HepG2 (cell line): ENCODE data around the gene DDX17.

ENCODE experiments used
- FOXM1 ChIP-seq: sonication (generic); formaldehyde crosslinking; IDR thresholded peaks from 2 replicates; pipeline ENCODE4 v1.5.0; 2020; ENCODE audit warnings: missing genetic modification reagents
- POLR2A ChIP-seq, 2 experiments: IDR thresholded peaks; 2 replicates each; pipeline ENCODE4 v1.6.1; 2011; ENCODE audit warnings: low read depth in 2 of 2, low read length in 2 of 2, mild to moderate bottlenecking in 1 of 2, moderate library complexity in 1 of 2; ENCODE audit not compliant: insufficient read depth in 1 of 2
- RAD21 ChIP-seq: fragments of 450-650 bp; formaldehyde crosslinking; IDR thresholded peaks from 2 replicates; pipeline ENCODE4 v1.5.0; 2020; ENCODE audit warnings: mild to moderate bottlenecking
- ZBTB21 ChIP-seq: sonication (generic); formaldehyde crosslinking; IDR thresholded peaks from 2 replicates; pipeline ENCODE4 v1.4.0; 2020; ENCODE audit warnings: missing genetic modification reagents
- TF ChIP-seq, protein P1 (sequence below): sonication (generic); formaldehyde crosslinking; IDR thresholded peaks from 2 replicates; pipeline ENCODE4 v1.4.0; 2020; ENCODE audit warnings: missing genetic modification reagents
- TF ChIP-seq, protein P2 (sequence below): sonication (generic); formaldehyde crosslinking; IDR thresholded peaks from 2 replicates; pipeline ENCODE4 v1.5.0; 2020; ENCODE audit warnings: mild to moderate bottlenecking, missing genetic modification reagents, moderate library complexity
- TF ChIP-seq, protein P3 (sequence below): sonication (generic); formaldehyde crosslinking; IDR thresholded peaks from 2 replicates; pipeline ENCODE4 v1.5.1; 2020; ENCODE audit warnings: mild to moderate bottlenecking, missing genetic modification reagents, moderate library complexity
- TF ChIP-seq, protein P4 (sequence below): IDR thresholded peaks from 2 replicates; pipeline ENCODE4 v1.6.1; 2016; ENCODE audit warnings: missing genetic modification reagents, missing compliant biosample characterization

DNA sequence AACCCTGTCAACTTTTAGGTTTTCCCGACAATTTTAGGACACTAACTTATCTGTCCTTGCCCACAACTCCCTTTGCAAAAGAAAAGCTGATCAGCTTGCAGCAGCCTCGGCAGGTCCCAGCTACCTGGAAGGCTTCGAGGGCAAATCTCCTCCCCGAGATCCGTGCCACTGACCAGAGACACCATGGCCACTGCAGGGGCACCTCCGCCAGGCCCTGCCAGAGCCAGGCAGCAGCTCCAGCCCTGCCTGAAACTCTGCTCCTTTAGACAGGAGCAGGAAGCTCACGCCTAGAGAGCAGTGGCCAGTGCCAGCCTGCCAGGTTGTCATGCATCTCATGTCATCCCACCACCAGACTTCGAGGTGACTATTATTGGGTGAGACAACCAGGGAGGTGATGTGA lies 72.2 kb downstream of the DDX17 start:
- TF ChIP-seq, protein P1, sequence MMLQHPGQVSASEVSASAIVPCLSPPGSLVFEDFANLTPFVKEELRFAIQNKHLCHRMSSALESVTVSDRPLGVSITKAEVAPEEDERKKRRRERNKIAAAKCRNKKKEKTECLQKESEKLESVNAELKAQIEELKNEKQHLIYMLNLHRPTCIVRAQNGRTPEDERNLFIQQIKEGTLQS (CRISPR knock-in tag), result no peak
- TF ChIP-seq, protein P2, sequence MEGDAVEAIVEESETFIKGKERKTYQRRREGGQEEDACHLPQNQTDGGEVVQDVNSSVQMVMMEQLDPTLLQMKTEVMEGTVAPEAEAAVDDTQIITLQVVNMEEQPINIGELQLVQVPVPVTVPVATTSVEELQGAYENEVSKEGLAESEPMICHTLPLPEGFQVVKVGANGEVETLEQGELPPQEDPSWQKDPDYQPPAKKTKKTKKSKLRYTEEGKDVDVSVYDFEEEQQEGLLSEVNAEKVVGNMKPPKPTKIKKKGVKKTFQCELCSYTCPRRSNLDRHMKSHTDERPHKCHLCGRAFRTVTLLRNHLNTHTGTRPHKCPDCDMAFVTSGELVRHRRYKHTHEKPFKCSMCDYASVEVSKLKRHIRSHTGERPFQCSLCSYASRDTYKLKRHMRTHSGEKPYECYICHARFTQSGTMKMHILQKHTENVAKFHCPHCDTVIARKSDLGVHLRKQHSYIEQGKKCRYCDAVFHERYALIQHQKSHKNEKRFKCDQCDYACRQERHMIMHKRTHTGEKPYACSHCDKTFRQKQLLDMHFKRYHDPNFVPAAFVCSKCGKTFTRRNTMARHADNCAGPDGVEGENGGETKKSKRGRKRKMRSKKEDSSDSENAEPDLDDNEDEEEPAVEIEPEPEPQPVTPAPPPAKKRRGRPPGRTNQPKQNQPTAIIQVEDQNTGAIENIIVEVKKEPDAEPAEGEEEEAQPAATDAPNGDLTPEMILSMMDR (CRISPR knock-in tag), result no peak
- no peak for TF ChIP-seq POLR2A (IDR thresholded peaks at IDR 0.05; ENCODE audit: insufficient read depth in 1 of 2, low read depth in 2 of 2, low read length in 2 of 2)
- TF ChIP-seq, protein P3, sequence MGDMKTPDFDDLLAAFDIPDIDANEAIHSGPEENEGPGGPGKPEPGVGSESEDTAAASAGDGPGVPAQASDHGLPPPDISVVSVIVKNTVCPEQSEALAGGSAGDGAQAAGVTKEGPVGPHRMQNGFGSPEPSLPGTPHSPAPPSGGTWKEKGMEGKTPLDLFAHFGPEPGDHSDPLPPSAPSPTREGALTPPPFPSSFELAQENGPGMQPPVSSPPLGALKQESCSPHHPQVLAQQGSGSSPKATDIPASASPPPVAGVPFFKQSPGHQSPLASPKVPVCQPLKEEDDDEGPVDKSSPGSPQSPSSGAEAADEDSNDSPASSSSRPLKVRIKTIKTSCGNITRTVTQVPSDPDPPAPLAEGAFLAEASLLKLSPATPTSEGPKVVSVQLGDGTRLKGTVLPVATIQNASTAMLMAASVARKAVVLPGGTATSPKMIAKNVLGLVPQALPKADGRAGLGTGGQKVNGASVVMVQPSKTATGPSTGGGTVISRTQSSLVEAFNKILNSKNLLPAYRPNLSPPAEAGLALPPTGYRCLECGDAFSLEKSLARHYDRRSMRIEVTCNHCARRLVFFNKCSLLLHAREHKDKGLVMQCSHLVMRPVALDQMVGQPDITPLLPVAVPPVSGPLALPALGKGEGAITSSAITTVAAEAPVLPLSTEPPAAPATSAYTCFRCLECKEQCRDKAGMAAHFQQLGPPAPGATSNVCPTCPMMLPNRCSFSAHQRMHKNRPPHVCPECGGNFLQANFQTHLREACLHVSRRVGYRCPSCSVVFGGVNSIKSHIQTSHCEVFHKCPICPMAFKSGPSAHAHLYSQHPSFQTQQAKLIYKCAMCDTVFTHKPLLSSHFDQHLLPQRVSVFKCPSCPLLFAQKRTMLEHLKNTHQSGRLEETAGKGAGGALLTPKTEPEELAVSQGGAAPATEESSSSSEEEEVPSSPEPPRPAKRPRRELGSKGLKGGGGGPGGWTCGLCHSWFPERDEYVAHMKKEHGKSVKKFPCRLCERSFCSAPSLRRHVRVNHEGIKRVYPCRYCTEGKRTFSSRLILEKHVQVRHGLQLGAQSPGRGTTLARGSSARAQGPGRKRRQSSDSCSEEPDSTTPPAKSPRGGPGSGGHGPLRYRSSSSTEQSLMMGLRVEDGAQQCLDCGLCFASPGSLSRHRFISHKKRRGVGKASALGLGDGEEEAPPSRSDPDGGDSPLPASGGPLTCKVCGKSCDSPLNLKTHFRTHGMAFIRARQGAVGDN, result no peak
- no peak for TF ChIP-seq FOXM1
- no peak for TF ChIP-seq ZBTB21 (CRISPR knock-in tag)
- TF ChIP-seq, protein P4, sequence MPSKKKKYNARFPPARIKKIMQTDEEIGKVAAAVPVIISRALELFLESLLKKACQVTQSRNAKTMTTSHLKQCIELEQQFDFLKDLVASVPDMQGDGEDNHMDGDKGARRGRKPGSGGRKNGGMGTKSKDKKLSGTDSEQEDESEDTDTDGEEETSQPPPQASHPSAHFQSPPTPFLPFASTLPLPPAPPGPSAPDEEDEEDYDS (CRISPR knock-in tag), result no peak
- no peak for TF ChIP-seq RAD21 (CRISPR knock-in tag)
